ENCODE results near the gene GNG3.

GRCh38 chr11:62677156-62677555 lies 30.3 kb upstream of the GNG3 start:
- no peak for TF ChIP-seq CTCF (IDR thresholded peaks at IDR 0.05)
- TF ChIP-seq POLR2A (IDR thresholded peaks at IDR 0.05) = no peak

Measured in lower leg skin (tissue), 3 donors.